Parathyroid adenoma (tissue), 2 donors: ENCODE results near the gene NUP62CL.

Experiments
- H2AFZ ChIP-seq: fragments of 300-600 bp; sonication (generic); one replicate; pipeline ENCODE4 v1.7.0; 2017; ENCODE audit warnings: antibody characterized with exemption, mild to moderate bottlenecking
- H3K27ac ChIP-seq: fragments of 300-600 bp; sonication (generic); one replicate; pipeline ENCODE4 v1.7.0; 2017
- H3K27me3 ChIP-seq: fragments of 300-600 bp; sonication (generic); one replicate; pipeline ENCODE4 v1.7.0; 2017; ENCODE audit warnings: low read length; ENCODE audit not compliant: control insufficient read depth, insufficient read depth
- H3K36me3 ChIP-seq: fragments of 300-600 bp; sonication (generic); one replicate; pipeline ENCODE4 v1.7.0; 2017; ENCODE audit warnings: low read length; ENCODE audit not compliant: control insufficient read depth, insufficient read depth
- H3K4me1 ChIP-seq: fragments of 300-600 bp; sonication (generic); one replicate; pipeline ENCODE4 v1.7.0; 2017; ENCODE audit warnings: control low read depth
- H3K4me2 ChIP-seq: fragments of 300-600 bp; sonication (generic); one replicate; pipeline ENCODE4 v1.7.0; 2017; ENCODE audit warnings: low read length
- H3K4me3 ChIP-seq: fragments of 300-600 bp; sonication (generic); one replicate; pipeline ENCODE4 v1.7.0; 2017; ENCODE audit warnings: low read depth, low read length
- H3K79me2 ChIP-seq: fragments of 300-600 bp; sonication (generic); one replicate; pipeline ENCODE4 v1.7.0; 2017; ENCODE audit warnings: control low read depth
- H3K9ac ChIP-seq: fragments of 300-600 bp; sonication (generic); one replicate; pipeline ENCODE4 v1.7.0; 2017; ENCODE audit warnings: mild to moderate bottlenecking
- H3K9me3 ChIP-seq: fragments of 300-600 bp; sonication (generic); one replicate; pipeline ENCODE4 v1.7.0; 2017; ENCODE audit warnings: low read length; ENCODE audit not compliant: control insufficient read depth
- TF ChIP-seq, protein P1 (sequence below): fragments of 300-600 bp; sonication (generic); IDR thresholded peaks from one replicate; pipeline ENCODE4 v1.7.0; 2017; ENCODE audit warnings: antibody characterized with exemption, mild to moderate bottlenecking
- donor health status: primary hyperparathyroidism.

The NUP62CL gene

DNA sequence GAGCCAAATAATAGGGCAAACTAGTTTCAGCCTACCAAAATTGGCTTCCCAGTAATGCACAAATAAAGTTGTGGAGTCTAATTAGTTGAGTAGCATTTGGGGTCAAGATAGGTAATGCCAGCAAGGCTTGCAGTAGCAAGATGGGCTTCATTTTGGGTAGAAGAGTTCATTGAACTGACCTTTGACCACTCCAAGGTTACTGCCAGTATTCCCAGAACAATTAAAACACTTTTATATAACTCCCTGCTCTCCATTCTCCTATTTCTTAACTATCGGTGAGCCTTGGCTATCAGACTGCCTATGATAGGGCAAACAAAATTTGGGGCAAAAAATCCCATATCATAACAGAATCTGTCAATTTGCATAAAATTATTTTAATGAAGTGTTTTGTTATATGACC lies 7.2 kb upstream of the NUP62CL start:
- no peak overlapping the region for H3K4me2 ChIP-seq

DNA sequence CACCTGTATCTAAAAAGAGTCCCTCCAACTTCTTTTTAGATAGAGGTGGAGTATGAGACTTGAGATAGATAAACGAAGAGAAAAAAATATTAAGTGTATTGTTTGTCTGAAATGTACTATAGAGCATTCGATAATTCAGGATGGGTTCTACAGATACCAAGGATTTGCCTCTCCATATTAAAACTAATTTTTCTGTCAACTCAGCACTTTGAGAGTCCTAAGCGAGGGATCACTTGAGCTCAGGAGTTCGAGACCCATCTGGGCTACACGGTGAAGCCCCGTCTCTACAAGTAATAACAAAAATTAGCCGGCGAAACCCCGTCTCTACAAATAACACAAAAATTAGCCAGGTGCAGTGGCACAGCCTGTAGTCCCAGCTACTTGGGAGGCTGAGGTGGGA lies 1.7 kb upstream of the NUP62CL start:
- no peaks in the 10 kb centered on the region for H3K27me3 ChIP-seq
- H3K27ac ChIP-seq, result no peak overlapping the region
- no peaks in the 10 kb centered on the region for H3K79me2 ChIP-seq
- no peak overlapping the region for H3K4me3 ChIP-seq
- no peaks in the 10 kb centered on the region for H3K36me3 ChIP-seq
- TF ChIP-seq, protein P1, sequence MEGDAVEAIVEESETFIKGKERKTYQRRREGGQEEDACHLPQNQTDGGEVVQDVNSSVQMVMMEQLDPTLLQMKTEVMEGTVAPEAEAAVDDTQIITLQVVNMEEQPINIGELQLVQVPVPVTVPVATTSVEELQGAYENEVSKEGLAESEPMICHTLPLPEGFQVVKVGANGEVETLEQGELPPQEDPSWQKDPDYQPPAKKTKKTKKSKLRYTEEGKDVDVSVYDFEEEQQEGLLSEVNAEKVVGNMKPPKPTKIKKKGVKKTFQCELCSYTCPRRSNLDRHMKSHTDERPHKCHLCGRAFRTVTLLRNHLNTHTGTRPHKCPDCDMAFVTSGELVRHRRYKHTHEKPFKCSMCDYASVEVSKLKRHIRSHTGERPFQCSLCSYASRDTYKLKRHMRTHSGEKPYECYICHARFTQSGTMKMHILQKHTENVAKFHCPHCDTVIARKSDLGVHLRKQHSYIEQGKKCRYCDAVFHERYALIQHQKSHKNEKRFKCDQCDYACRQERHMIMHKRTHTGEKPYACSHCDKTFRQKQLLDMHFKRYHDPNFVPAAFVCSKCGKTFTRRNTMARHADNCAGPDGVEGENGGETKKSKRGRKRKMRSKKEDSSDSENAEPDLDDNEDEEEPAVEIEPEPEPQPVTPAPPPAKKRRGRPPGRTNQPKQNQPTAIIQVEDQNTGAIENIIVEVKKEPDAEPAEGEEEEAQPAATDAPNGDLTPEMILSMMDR, result no peak
- no peak overlapping the region for H2AFZ ChIP-seq
- no peak overlapping the region for H3K9ac ChIP-seq
- no peaks in the 10 kb centered on the region for H3K9me3 ChIP-seq
- H3K4me2 ChIP-seq, result no peak overlapping the region
- H3K4me1 ChIP-seq, result no peaks in the 10 kb centered on the region

More for the DNA sequence above, 7.2 kb upstream of the NUP62CL start:
- no peaks in the 10 kb centered on the region for H3K79me2 ChIP-seq
- no peak overlapping the region for H3K27ac ChIP-seq
- no peaks in the 10 kb centered on the region for H3K36me3 ChIP-seq
- H3K9me3 ChIP-seq, result no peaks in the 10 kb centered on the region
- H3K27me3 ChIP-seq, result no peaks in the 10 kb centered on the region
- no peaks in the 10 kb centered on the region for H3K4me1 ChIP-seq
- TF ChIP-seq, protein P1, result no peak
- no peak overlapping the region for H2AFZ ChIP-seq
- H3K9ac ChIP-seq, result no peak overlapping the region
- no peak overlapping the region for H3K4me3 ChIP-seq

DNA sequence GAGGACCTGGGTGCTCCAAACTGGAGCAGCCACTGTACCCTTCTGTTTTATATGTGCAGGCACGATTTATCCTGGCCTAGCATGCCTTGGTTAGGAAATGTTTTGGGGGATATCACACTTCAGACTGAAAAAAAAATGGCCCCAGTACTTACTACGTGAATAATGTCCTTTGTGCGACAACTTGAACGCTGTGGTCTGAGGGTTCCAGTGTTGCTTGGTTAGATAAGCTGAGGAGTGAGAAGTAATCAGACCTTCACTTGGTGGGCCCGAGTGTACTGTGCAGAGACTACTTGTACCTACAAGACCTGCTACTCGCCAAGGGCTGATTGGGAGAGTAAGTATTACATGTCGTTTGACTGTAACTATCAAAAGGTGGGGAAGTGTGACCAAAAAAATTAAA lies 856 bp upstream of the NUP62CL start:
- Histone ChIP-seq H3K4me3 (no peak overlapping the region), H3K9me3 (no peaks in the 10 kb centered on the region), H3K27me3 (no peaks in the 10 kb centered on the region), H3K79me2 (no peaks in the 10 kb centered on the region), H3K4me2 (no peak overlapping the region), H3K9ac (no peak overlapping the region), H3K36me3 (no peaks in the 10 kb centered on the region), H3K27ac (no peak overlapping the region), H2AFZ (no peak overlapping the region), H3K4me1 (no peaks in the 10 kb centered on the region)
- TF ChIP-seq, protein P1, result no peak

DNA sequence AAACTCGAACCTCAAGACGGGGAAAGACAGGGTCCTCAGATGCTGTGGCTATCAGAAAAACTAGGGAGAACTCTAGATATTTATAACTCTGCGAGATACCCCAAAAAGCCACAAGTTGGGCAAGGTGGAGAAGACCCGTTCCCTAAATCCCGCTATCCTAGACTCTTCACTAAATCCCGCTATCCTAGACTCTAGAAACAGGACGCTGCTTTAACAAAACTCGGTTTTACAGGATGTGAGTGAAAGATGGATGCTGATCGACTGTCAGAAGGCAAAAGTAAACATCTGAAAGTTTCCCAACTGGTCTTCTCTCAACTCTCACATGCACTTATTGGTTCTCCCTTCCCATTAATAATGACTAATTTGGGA lies 448 bp upstream of the NUP62CL start:
- no peaks in the 10 kb centered on the region for H3K27me3 ChIP-seq

DNA sequence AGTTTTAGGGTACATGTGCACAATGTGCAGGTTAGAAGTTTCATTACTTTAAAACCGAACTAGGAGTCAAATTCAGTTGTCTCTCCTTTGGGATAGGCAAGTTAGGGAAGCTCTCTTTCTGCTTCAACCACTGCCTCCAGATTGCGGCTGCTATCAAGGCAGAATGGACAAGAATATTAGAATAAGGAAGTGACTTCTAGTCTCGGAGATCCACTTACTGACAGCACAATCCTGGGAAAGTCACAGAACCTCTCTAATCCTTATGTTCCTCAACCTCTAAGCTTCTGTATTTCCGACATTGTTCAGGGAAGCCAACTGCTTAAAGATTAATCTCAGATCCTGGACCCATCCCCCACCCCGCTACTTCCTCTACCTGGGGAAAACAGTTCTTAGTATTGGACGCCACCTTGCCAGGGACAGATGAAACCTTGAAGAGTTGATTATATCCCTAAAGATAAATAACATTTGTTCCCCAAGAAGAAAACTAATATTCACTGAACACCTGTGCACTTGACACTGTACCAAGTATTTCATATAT lies 2.1 kb downstream of the NUP62CL start:
- no peaks in the 10 kb centered on the region for H3K4me1 ChIP-seq

More for the DNA sequence above, 448 bp upstream of the NUP62CL start:
- TF ChIP-seq, protein P1, result no peak
- Histone ChIP-seq H3K79me2 (no peaks in the 10 kb centered on the region), H3K4me2 (peak overlapping the region; percentile 28), H3K9me3 (no peaks in the 10 kb centered on the region), H3K4me3 (peak overlapping the region; percentile 65), H3K27ac (no peak overlapping the region), H2AFZ (peak overlapping the region; percentile 17), H3K9ac (no peak overlapping the region), H3K4me1 (no peaks in the 10 kb centered on the region), H3K36me3 (no peaks in the 10 kb centered on the region)

More for the DNA sequence above, 2.1 kb downstream of the NUP62CL start:
- no peaks in the 10 kb centered on the region for H3K27me3 ChIP-seq
- TF ChIP-seq, protein P1, result no peak
- H3K4me2 ChIP-seq, result no peak overlapping the region
- no peaks in the 10 kb centered on the region for H3K79me2 ChIP-seq
- no peak overlapping the region for H3K4me3 ChIP-seq
- no peaks in the 10 kb centered on the region for H3K9me3 ChIP-seq
- no peak overlapping the region for H3K27ac ChIP-seq
- H2AFZ ChIP-seq, result no peak overlapping the region
- no peak overlapping the region for H3K9ac ChIP-seq
- H3K36me3 ChIP-seq, result no peaks in the 10 kb centered on the region
